K562 (cell line): ENCODE measurements around the gene LYST. TPM values are rescaled to one million over a fixed set of nuclear protein-coding genes. Genes with fewer than 3 reads are reported as not detected.
"Not testable (repeated sequence)": the region's sequence is repeated elsewhere in the genome, so short reads cannot be mapped to it uniquely, and the experiment has no call there.

Experiments used
- ATAC-seq: fragments of 200-7000 bp; cut with Tn5 transposase; 3 replicates; pipeline ENCODE4 v1.9.1; 2020; ENCODE audit warnings: moderate library complexity
- BruUV-seq: library from RNA; stranded (reverse); fragments of 400-500 nt; replicated peaks from 2 replicates; lab custom pipeline; 2021; lab: Mats Ljungman, UMichigan
- CTCF ChIA-PET: fragments of 300-600 bp; formaldehyde crosslinking; extraction: SDS; loops from one replicate; lab custom pipeline; 2021; ENCODE audit warnings: low intra/inter-chr PET ratio; lab: Yijun Ruan, JAX
- POLR2A ChIA-PET: fragments of 300-600, 350-650 bp; sonication (Branson Sonifier 250); formaldehyde crosslinking; extraction: SDS; loops from one replicate; lab custom pipeline; 2021; ENCODE audit warnings: antibody characterized with exemption, inconsistent platforms; lab: Yijun Ruan, JAX
- DNase-seq, 4 experiments: peaks; one replicate each; pipeline versions ENCODE4 v3.0.0 to v3.0.0-alpha.2; 2011 to 2018; ENCODE audit warnings: low spot score in 3 of 4, mixed read lengths in 3 of 4; ENCODE audit errors: extremely low read depth in 1 of 4
- FAIRE-seq: peaks from 2 replicates; lab custom pipeline; 2011; peaks lifted over from hg19 to GRCh38; lab: Jason Lieb, UNC
- H2AFZ ChIP-seq: 2 replicates; pipeline ENCODE4 v1.6.0; 2011; ENCODE audit warnings: low read depth, low read length, control low read depth, inconsistent platforms
- H3K27ac ChIP-seq: fragments of 200-600 bp; 3 replicates; pipeline ENCODE4 v1.8.0; 2011; ENCODE audit warnings: low read depth, mild to moderate bottlenecking, control low read depth, inconsistent platforms, low read length, moderate library complexity, mixed read lengths; ENCODE audit errors: extremely low read depth
- H3K27me3 ChIP-seq, 2 experiments: fragments of 300-600 bp in 1 of 2; 2 replicates in 1 of 2; 3 replicates in 1 of 2; pipeline versions ENCODE4 v1.6.0 to v1.8.0; 2011; ENCODE audit warnings: inconsistent platforms in 2 of 2, low read length in 2 of 2, mild to moderate bottlenecking in 1 of 2, mixed read lengths in 1 of 2, moderate library complexity in 1 of 2; ENCODE audit not compliant: control insufficient read depth in 2 of 2, insufficient read depth in 2 of 2
- H3K36me3 ChIP-seq: fragments of 300-600 bp; 3 replicates; pipeline ENCODE4 v1.8.0; 2011; ENCODE audit warnings: mild to moderate bottlenecking, low read length, inconsistent platforms; ENCODE audit not compliant: control insufficient read depth, insufficient read depth
- H3K4me1 ChIP-seq, 2 experiments: fragments of 200-600 bp in 1 of 2; replicated peaks in 1 of 2; 2 replicates in 1 of 2; 3 replicates in 1 of 2; pipeline versions ENCODE4 v1.5.1 to v1.8.0; 2011; ENCODE audit warnings: inconsistent platforms in 2 of 2, low read length in 2 of 2, mild to moderate bottlenecking in 1 of 2, mixed read lengths in 1 of 2, moderate library complexity in 1 of 2; ENCODE audit not compliant: control insufficient read depth in 2 of 2, insufficient read depth in 2 of 2
- H3K4me2 ChIP-seq: 2 replicates; pipeline ENCODE4 v1.6.1; 2011; ENCODE audit warnings: low read length, control low read depth, inconsistent platforms, mixed read lengths; ENCODE audit not compliant: insufficient read depth
- H3K4me3 ChIP-seq: fragments of 200-600 bp; sonication (generic), shearing (Covaris generic); 2 replicates; pipeline ENCODE4 v1.5.1; 2016; ENCODE audit warnings: control low read depth, inconsistent platforms
- H3K79me2 ChIP-seq: fragments of 200-600 bp; 3 replicates; pipeline ENCODE4 v1.8.0; 2011; ENCODE audit warnings: low read length, inconsistent platforms; ENCODE audit not compliant: control insufficient read depth, insufficient read depth
- H3K9ac ChIP-seq, 2 experiments: 2 replicates each; pipeline versions ENCODE4 v1.6.0 to v1.6.1; 2011; ENCODE audit warnings: low read depth in 2 of 2, low read length in 2 of 2, control low read depth in 1 of 2, inconsistent platforms in 1 of 2, mild to moderate bottlenecking in 1 of 2, mixed read lengths in 1 of 2; ENCODE audit not compliant: insufficient read depth in 1 of 2
- H3K9me1 ChIP-seq: one replicate; pipeline ENCODE4 v1.6.0; 2011; ENCODE audit warnings: inconsistent platforms, mild to moderate bottlenecking, low read length, moderate library complexity; ENCODE audit not compliant: control insufficient read depth, insufficient read depth
- H3K9me3 ChIP-seq: replicated peaks from 2 replicates; pipeline ENCODE4 v1.5.1; 2011; ENCODE audit warnings: low read depth, low read length, inconsistent platforms; ENCODE audit not compliant: control insufficient read depth, insufficient read depth
- H4K20me1 ChIP-seq: replicated peaks from 2 replicates; pipeline ENCODE4 v1.6.1; 2011; ENCODE audit warnings: low read length, inconsistent platforms, mixed read lengths; ENCODE audit not compliant: control insufficient read depth, insufficient read depth
- BHLHE40 ChIP-seq: IDR thresholded peaks from 2 replicates; pipeline ENCODE4 v1.6.1; 2011; ENCODE audit warnings: low read length, improper control_type of control experiment
- PTTG1 ChIP-seq: fragments of 450-650 bp; IDR thresholded peaks from 2 replicates; pipeline ENCODE4 v1.6.1; 2016; ENCODE audit warnings: low read depth, mild to moderate bottlenecking, missing genetic modification characterization, missing compliant biosample characterization
- WGBS: fragments of 100-300 bp; shearing (Covaris generic); methylation state at CpG from one replicate; pipeline ENCODE4 v1.1.6; 2016; ENCODE audit warnings: low coverage, mixed read lengths; ENCODE audit not compliant: insufficient coverage; ENCODE audit errors: missing lambda C conversion rate; 5-methylcytosine and 5-hydroxymethylcytosine counted together
- in situ Hi-C: fragments of 300-500 bp; cut with MboI; formaldehyde crosslinking; loops from 4 replicates; pipeline ENCODE4 v1.15.0; 2018; ENCODE audit warnings: inconsistent platforms, mixed read lengths
- intact Hi-C: fragments of 100-400 bp; cut with micrococcal nuclease; formaldehyde crosslinking; loops from 2 replicates; pipeline ENCODE4 v1.14.2; 2022
- polyA plus RNA-seq, 8 experiments: library from polyadenylated mRNA; depleted of rRNA in 4 of 8; stranded (reverse) in 5 of 8; unstranded in 3 of 8; fragments of >200 nt; fragmentation: Nextera tagmentation in 2 of 8; fragmentation: Illumina TruSeq in 1 of 8; extraction: Ambion mirVana in 2 of 8; extraction: Trizol in 1 of 8; gene quantifications; 2 replicates each; pipeline versions ENCODE4 v1.2.1 to v1.2.3, GENCODE V29; 2011 to 2014; ENCODE audit warnings: inconsistent platforms in 1 of 8, missing spikeins in 1 of 8
- total RNA-seq, 7 experiments: library from RNA; depleted of rRNA in 6 of 7; stranded (reverse); fragments of >200 nt in 6 of 7; fragmentation: Illumina TruSeq in 2 of 7; extraction: Trizol in 2 of 7; gene quantifications; 2 replicates each; pipeline versions ENCODE4 v1.2.1 to v1.2.3, GENCODE V29; 2011 to 2021; ENCODE audit warnings: low replicate concordance in 1 of 7
- TF ChIP-seq, protein P1 (sequence below), 2 experiments: fragments of 250-450 bp in 1 of 2; fragments of 450-650 bp in 1 of 2; sonication (Bioruptor Pico) in 1 of 2; IDR thresholded peaks; 2 replicates each; pipeline versions ENCODE4 v1.6.1 to v1.8.0; 2016 to 2021; ENCODE audit warnings: mild to moderate bottlenecking in 2 of 2, moderate library complexity in 2 of 2, missing compliant biosample characterization in 1 of 2, missing genetic modification characterization in 1 of 2

The LYST gene
- total and polyA plus RNA-seq, 9 of the 15 experiments (the other 6 are each of a cell fraction or from before 2014, with no cell fraction given) = 0.73 to 2.4 (median 1.4) TPM

DNA sequence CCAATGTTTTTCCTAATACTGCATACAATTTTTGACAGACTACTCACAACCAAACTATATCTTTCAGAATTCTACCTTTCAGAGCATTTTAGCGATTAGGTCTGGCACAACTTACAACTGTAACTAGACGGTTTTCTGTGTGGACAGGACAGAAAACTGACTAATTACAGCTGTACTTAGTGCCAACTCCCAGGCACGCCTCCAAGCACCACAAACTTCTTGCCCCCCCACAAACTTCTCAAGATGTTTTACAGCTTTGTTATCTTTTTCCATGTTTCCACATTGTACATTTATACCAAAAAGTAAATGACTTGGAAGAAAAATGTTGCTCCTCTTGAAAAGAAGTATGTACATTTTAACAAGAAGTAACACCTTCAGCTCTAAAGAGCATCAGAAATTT lies 13.8 kb downstream of the LYST start:
- Histone ChIP-seq H2AFZ (no peak overlapping the region), H3K9me3 (no peaks in the 10 kb centered on the region), H3K27ac (no peak overlapping the region), H4K20me1 (no peaks in the 10 kb centered on the region), H3K36me3 (no peaks in the 10 kb centered on the region), H3K4me1 (no peaks in the 10 kb centered on the region), H3K9ac (no peak overlapping the region), H3K4me3 (no peak overlapping the region), H3K4me2 (no peak overlapping the region), H3K27me3 (peaks cover 0 to 6% of the 10 kb centered on the region in 2 experiments; a peak in 1 of 5 replicates), H3K79me2 (no peaks in the 10 kb centered on the region), H3K9me1 (no peaks in the 10 kb centered on the region)
- DNase-seq = no peak
- intact Hi-C loops = no loop called here
- FAIRE-seq = no peak
- POLR2A ChIA-PET = interaction anchor here (0.6 to 1.7 kb wide), 2 partner anchors 11 to 13 kb away, joined by 3 read pairs; no protein-coding TSS in a partner anchor
- in situ Hi-C loops = no loop called here
- ATAC-seq = no peak
- 0% methylated on average over 3 of the region's 3 CpGs for WGBS
- BruUV-seq = no TSS peak
- TF ChIP-seq BHLHE40 (no peak), PTTG1 (tag) (no peak)
- TF ChIP-seq, all 486 proteins: peak for 0
- CTCF ChIA-PET = no interaction called here

DNA sequence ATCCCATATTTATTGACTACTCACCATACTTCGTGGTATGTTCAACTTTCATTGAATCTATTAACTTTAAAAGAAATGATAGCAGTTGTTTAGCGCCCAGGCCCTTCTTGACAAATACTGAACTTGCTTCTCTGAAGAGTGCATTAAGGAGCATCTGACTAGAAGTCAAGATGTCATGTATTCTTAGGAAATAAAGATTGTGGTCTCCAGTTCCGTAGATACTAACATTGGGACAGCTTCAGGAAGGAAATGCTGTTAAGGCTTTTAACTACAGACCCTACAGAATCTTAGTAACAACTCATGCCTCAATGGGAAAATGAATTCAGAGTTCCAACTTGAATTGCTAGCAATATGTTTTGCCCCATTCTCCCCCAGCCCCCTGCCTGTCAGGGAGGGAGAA lies 14.8 kb downstream of the LYST start:
- no peaks in the 10 kb centered on the region for H4K20me1 ChIP-seq
- H3K36me3 ChIP-seq = no peaks in the 10 kb centered on the region
- H3K27ac ChIP-seq = no peak overlapping the region
- POLR2A ChIA-PET = interaction anchor here (1.7 kb wide), 1 partner anchor 14 kb away, joined by 3 read pairs; no protein-coding TSS in a partner anchor
- FAIRE-seq = no peak
- no TSS peak for BruUV-seq
- H3K4me3 ChIP-seq = no peak overlapping the region
- H3K4me2 ChIP-seq = no peak overlapping the region
- no peaks in the 10 kb centered on the region for H3K4me1 ChIP-seq
- no peaks in the 10 kb centered on the region for H3K9me1 ChIP-seq
- no peaks in the 10 kb centered on the region for H3K79me2 ChIP-seq
- no peaks in the 10 kb centered on the region for H3K9me3 ChIP-seq
- TF ChIP-seq, protein P1, sequence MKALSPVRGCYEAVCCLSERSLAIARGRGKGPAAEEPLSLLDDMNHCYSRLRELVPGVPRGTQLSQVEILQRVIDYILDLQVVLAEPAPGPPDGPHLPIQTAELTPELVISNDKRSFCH (CRISPR knock-in tag; IDR thresholded peaks at IDR 0.05) = no peak
- TF ChIP-seq, protein P1 (tag; IDR thresholded peaks at IDR 0.05) = no peak
- no peak for ATAC-seq
- CTCF ChIA-PET = no interaction called here
- WGBS = under 1% methylated on average over 3 of the region's 3 CpGs
- no peak for DNase-seq
- H3K9ac ChIP-seq = no peak overlapping the region
- in situ Hi-C loops (no loop called here), intact Hi-C loops (no loop called here)
- peaks cover 0 to 6% of the 10 kb centered on the region in 2 experiments; a peak in 1 of 5 replicates for H3K27me3 ChIP-seq
- no peak overlapping the region for H2AFZ ChIP-seq

DNA sequence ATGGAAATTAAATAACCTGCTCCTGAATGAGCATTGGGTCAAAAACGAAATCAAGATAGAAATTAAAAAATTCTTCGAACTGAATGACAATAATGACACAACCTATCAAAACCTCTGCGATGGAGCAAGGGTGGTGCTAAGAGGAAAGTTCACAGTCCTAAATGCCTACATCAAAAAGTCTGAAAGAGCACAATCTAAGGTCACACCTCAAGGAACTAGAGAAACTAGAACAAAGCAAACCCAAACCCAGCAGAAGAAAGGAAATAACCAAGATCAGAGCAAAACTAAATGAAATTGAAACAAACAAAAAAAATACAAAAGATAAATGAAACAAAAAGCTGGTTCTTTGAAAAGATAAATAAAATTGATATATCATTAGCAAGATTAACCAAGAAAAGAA lies 18.5 kb downstream of the LYST start:
- ATAC-seq, H3K4me1 ChIP-seq, H3K9ac ChIP-seq, CTCF ChIA-PET, DNase-seq, H3K9me3 ChIP-seq, H3K79me2 ChIP-seq, H2AFZ ChIP-seq, POLR2A ChIA-PET, H3K9me1 ChIP-seq, H3K4me2 ChIP-seq, H3K27ac ChIP-seq, BruUV-seq, H3K4me3 ChIP-seq, in situ Hi-C loops, H4K20me1 ChIP-seq, H3K36me3 ChIP-seq, H3K27me3 ChIP-seq, FAIRE-seq: not testable (repeated sequence)
- intact Hi-C loops = loop anchor here (10.0 kb wide), 1 partner anchor 333 kb away; no protein-coding TSS in a partner anchor
- WGBS = 2% methylated on average over 3 of the region's 3 CpGs
